Nephron (organoid): ENCODE data around the gene SCYGR4.

ENCODE experiments used
- H3K27ac Mint-ChIP-seq, 3 experiments: 2 replicates each; pipeline ENCODE4 v1.8.0; 2020; ENCODE audit warnings: mixed read lengths in 3 of 3, mild to moderate bottlenecking in 2 of 3, moderate library complexity in 1 of 3
- H3K27me3 Mint-ChIP-seq: 2 replicates; pipeline ENCODE4 v1.8.0; 2021; ENCODE audit warnings: low read depth, mild to moderate bottlenecking, moderate library complexity, mixed read lengths
- H3K36me3 Mint-ChIP-seq: 2 replicates; pipeline ENCODE4 v1.8.0; 2020; ENCODE audit warnings: low read depth, mixed read lengths
- H3K4me1 Mint-ChIP-seq: 2 replicates; pipeline ENCODE4 v1.8.0; 2020; ENCODE audit warnings: mixed read lengths
- H3K4me3 Mint-ChIP-seq, 3 experiments: 2 replicates each; pipeline ENCODE4 v1.8.0; 2020; ENCODE audit warnings: mild to moderate bottlenecking in 3 of 3, mixed read lengths in 3 of 3, moderate library complexity in 2 of 3
- H3K9me3 Mint-ChIP-seq: 2 replicates; pipeline ENCODE4 v1.8.0; 2020; ENCODE audit warnings: mixed read lengths
- CTCF ChIP-seq, 3 experiments: fragments of 200-600 bp; sonication (generic); IDR thresholded peaks; one replicate each; pipeline ENCODE4 v1.5.0; 2021; ENCODE audit warnings: antibody characterized with exemption in 3 of 3; ENCODE audit not compliant: unreplicated experiment in 3 of 3

The SCYGR4 gene

DNA sequence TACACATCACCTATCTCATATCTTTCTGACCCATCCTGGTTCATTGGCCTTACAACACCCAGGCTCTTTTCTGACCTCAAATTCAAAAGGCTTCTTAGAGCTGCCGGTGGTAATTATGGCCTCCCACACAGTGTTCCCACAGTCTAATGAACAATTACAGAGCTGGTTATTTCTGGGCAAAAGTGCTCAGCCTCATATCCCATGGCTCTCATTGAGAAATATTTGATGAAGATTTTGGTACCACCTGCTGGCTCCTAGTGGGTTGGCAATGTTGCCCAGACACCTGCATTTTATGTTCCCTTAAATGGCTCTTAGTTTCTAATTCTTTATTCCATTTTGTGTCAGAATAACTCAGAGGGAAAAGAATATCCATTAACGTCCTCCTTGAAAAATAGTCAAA is 38.7 kb upstream of the SCYGR4 start:
- no peaks in the 10 kb centered on the region for H3K36me3 Mint-ChIP-seq
- no peak for TF ChIP-seq CTCF (IDR thresholded peaks at IDR 0.05; ENCODE audit: unreplicated experiment in 3 of 3)
- H3K4me3 Mint-ChIP-seq = no peak overlapping the region
- H3K27ac Mint-ChIP-seq = no peak overlapping the region
- no peaks in the 10 kb centered on the region for H3K4me1 Mint-ChIP-seq
- H3K9me3 Mint-ChIP-seq = peaks cover 8% of the 10 kb centered on the region
- no peaks in the 10 kb centered on the region for H3K27me3 Mint-ChIP-seq

- peaks cover 6% of the 10 kb centered on the region for H3K27me3 Mint-ChIP-seq
These were observed 37.5 kb upstream of the SCYGR4 start for GRCh38 chr2:227579791-227580190.

GRCh38 chr2:227582369-227582768 is 34.9 kb upstream of the SCYGR4 start:
- Mint-ChIP-seq H3K4me3 (no peak overlapping the region), H3K27ac (no peak overlapping the region), H3K9me3 (peaks cover 12% of the 10 kb centered on the region), H3K36me3 (no peaks in the 10 kb centered on the region), H3K27me3 (peaks cover 6% of the 10 kb centered on the region), H3K4me1 (no peaks in the 10 kb centered on the region)
- TF ChIP-seq CTCF (IDR thresholded peaks at IDR 0.05; ENCODE audit: unreplicated experiment in 3 of 3) = no peak

More at GRCh38 chr2:227579791-227580190, 37.5 kb upstream of the SCYGR4 start:
- no peak overlapping the region for H3K27ac Mint-ChIP-seq
- no peaks in the 10 kb centered on the region for H3K4me1 Mint-ChIP-seq
- no peak for TF ChIP-seq CTCF (IDR thresholded peaks at IDR 0.05; ENCODE audit: unreplicated experiment in 3 of 3)
- H3K36me3 Mint-ChIP-seq = no peaks in the 10 kb centered on the region
- H3K9me3 Mint-ChIP-seq = peaks cover 12% of the 10 kb centered on the region
- H3K4me3 Mint-ChIP-seq = no peak overlapping the region

- TF ChIP-seq CTCF (IDR thresholded peaks at IDR 0.05; ENCODE audit: unreplicated experiment in 3 of 3) = no peak
- Mint-ChIP-seq H3K36me3 (no peaks in the 10 kb centered on the region), H3K27ac (no peak overlapping the region), H3K4me1 (no peaks in the 10 kb centered on the region), H3K27me3 (no peaks in the 10 kb centered on the region), H3K4me3 (no peak overlapping the region), H3K9me3 (peaks cover 8% of the 10 kb centered on the region)
These were observed 24.5 kb upstream of the SCYGR4 start for GRCh38 chr2:227592694-227593387.

- H3K9me3 Mint-ChIP-seq = no peaks in the 10 kb centered on the region
- peaks cover 7% of the 10 kb centered on the region for H3K4me1 Mint-ChIP-seq
- H3K27ac Mint-ChIP-seq = no peak overlapping the region
- no peaks in the 10 kb centered on the region for H3K27me3 Mint-ChIP-seq
- TF ChIP-seq CTCF (IDR thresholded peaks at IDR 0.05; ENCODE audit: unreplicated experiment in 3 of 3) = no peak
- no peaks in the 10 kb centered on the region for H3K36me3 Mint-ChIP-seq
- H3K4me3 Mint-ChIP-seq = no peak overlapping the region
These were observed 21.5 kb upstream of the SCYGR4 start for GRCh38 chr2:227595797-227596196.

DNA sequence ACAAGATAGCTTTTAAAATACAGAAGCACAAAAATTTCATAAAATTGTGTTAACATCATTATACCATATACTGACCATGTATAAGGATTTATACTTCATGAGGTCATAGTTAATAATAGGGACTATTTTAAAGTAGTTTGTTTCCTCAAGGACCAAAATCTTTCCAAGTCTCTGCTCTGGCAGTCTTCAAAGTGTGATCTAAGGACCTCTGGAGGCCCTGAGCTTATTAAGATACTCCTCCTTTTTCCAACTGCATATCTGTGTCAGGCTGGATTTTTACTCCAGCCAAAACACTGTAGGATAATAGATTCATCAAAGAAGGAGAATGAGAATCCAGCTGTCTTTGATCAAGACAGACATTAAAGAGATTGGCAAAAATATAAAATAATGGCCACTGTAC is 20.3 kb upstream of the SCYGR4 start:
- TF ChIP-seq CTCF (IDR thresholded peaks at IDR 0.05; ENCODE audit: unreplicated experiment in 3 of 3) = no peak
- H3K27ac Mint-ChIP-seq = peak overlapping the region in 1 of 3 experiments; percentile 27
- no peaks in the 10 kb centered on the region for H3K9me3 Mint-ChIP-seq
- no peaks in the 10 kb centered on the region for H3K36me3 Mint-ChIP-seq
- H3K4me1 Mint-ChIP-seq = peaks cover 7% of the 10 kb centered on the region
- peaks cover 2% of the 10 kb centered on the region for H3K27me3 Mint-ChIP-seq
- H3K4me3 Mint-ChIP-seq = no peak overlapping the region
